Mammary epithelial cell (primary cell): ENCODE data around the gene TGIF2.

ENCODE experiments used
- CTCF ChIP-seq, 2 donors: IDR thresholded peaks in 1 of 2; conservative IDR thresholded peaks in 1 of 2; 2 replicates each; pipeline ENCODE4 v1.5.1; 2011 to 2012; ENCODE audit warnings: inconsistent platforms in 2 of 2, low read length in 2 of 2, mild to moderate bottlenecking in 2 of 2, control low read depth in 1 of 2, low read depth in 1 of 2; ENCODE audit not compliant: insufficient read depth in 1 of 2; ENCODE audit errors: extremely low read depth in 1 of 2
- EZH2 ChIP-seq: IDR thresholded peaks from 2 replicates; pipeline ENCODE4 v1.6.1; 2012; ENCODE audit warnings: low read length, inconsistent platforms, borderline replicate concordance

GRCh38 chr20:36641506-36641843 is 68.1 kb downstream of the TGIF2 start:
- TF ChIP-seq CTCF (conservative IDR thresholded peaks at IDR 0.05 in 1 of 2, IDR thresholded peaks at IDR 0.05 in 1 of 2; ENCODE audit: extremely low read depth in 1 of 2, insufficient read depth in 1 of 2, low read depth in 1 of 2, low read length in 2 of 2) (no peak), EZH2 (no peak)
